ENCODE results near the gene NOPCHAP1.
"Not testable (repeated sequence)": the region's sequence is repeated elsewhere in the genome, so short reads cannot be mapped to it uniquely, and the experiment has no call there.

Gene NOPCHAP1

GRCh38 chr12:104986022-104986941 is at the start of gene NOPCHAP1:
TSS of gene NOPCHAP1 (plus strand) at chr12:104986316. CDS start at chr12:104986353, 37 bp downstream.
- DNase-seq: peak; percentile 96

- DNase-seq: no peak
Measured at GRCh38 chr12:104938371-104938770, 47.7 kb upstream of the NOPCHAP1 start.

- no peak for DNase-seq
Measured at GRCh38 chr12:104939089-104939488, 47.0 kb upstream of the NOPCHAP1 start.

GRCh38 chr12:104941454-104941853 is 44.7 kb upstream of the NOPCHAP1 start:
- no peak for DNase-seq

- DNase-seq: no peak
Measured at GRCh38 chr12:104942075-104942474, 44.0 kb upstream of the NOPCHAP1 start.

GRCh38 chr12:104943401-104943800 is 42.7 kb upstream of the NOPCHAP1 start:
- not testable (repeated sequence) for DNase-seq

GRCh38 chr12:104944252-104944651 is 41.9 kb upstream of the NOPCHAP1 start:
- DNase-seq: no peak

- not testable (repeated sequence) for DNase-seq
Measured at GRCh38 chr12:104948716-104949115, 37.4 kb upstream of the NOPCHAP1 start.

- DNase-seq: no peak
Measured at GRCh38 chr12:104951759-104952509, 34.2 kb upstream of the NOPCHAP1 start.

GRCh38 chr12:104952816-104953215 is 33.3 kb upstream of the NOPCHAP1 start:
- DNase-seq: no peak

GRCh38 chr12:104953323-104953722 is 32.8 kb upstream of the NOPCHAP1 start:
- DNase-seq: no peak

- DNase-seq: no peak
Measured at GRCh38 chr12:104955703-104956102, 30.4 kb upstream of the NOPCHAP1 start.

GRCh38 chr12:104956870-104957718 is 29.0 kb upstream of the NOPCHAP1 start:
- no peak for DNase-seq

GRCh38 chr12:104957719-104958000 is 28.5 kb upstream of the NOPCHAP1 start:
- no peak for DNase-seq

- DNase-seq: peak; percentile 88
Measured at GRCh38 chr12:104958001-104958804, 27.9 kb upstream of the NOPCHAP1 start, which contains the start of gene SLC41A2. TSS of gene SLC41A2 (minus strand) at chr12:104958290. CDS start at chr12:104928527, 29,763 bp downstream.

- DNase-seq: peak; percentile 45
Measured at GRCh38 chr12:104958805-104959334, 27.2 kb upstream of the NOPCHAP1 start.

- DNase-seq: no peak
Measured at GRCh38 chr12:104959335-104959841, 26.7 kb upstream of the NOPCHAP1 start.

GRCh38 chr12:104960464-104960863 is 25.7 kb upstream of the NOPCHAP1 start:
- no peak for DNase-seq

GRCh38 chr12:104963757-104964156 is 22.4 kb upstream of the NOPCHAP1 start:
- DNase-seq: no peak

GRCh38 chr12:104964167-104964855 is 21.8 kb upstream of the NOPCHAP1 start:
- peak; percentile 35 for DNase-seq

GRCh38 chr12:104964856-104965205 is 21.3 kb upstream of the NOPCHAP1 start:
- DNase-seq: no peak
